Measurements from ENCODE around the gene POU2AF2.
"Not testable (repeated sequence)": the region's sequence is repeated elsewhere in the genome, so short reads cannot be mapped to it uniquely, and the experiment has no call there.

The POU2AF2 gene

GRCh38 chr11:111305162-111305802 lies 59.8 kb downstream of the POU2AF2 start:
- no peak for DNase-seq

GRCh38 chr11:111305876-111306275 lies 60.4 kb downstream of the POU2AF2 start:
- no peak for DNase-seq

GRCh38 chr11:111306321-111306720 lies 60.8 kb downstream of the POU2AF2 start:
- DNase-seq, result no peak

- DNase-seq, result peak; percentile 84 to 86
Observed at GRCh38 chr11:111307472-111308108, 62.1 kb downstream of the POU2AF2 start.

- peak; percentile 95 to 98 for DNase-seq
Observed at GRCh38 chr11:111308140-111308539, 62.6 kb downstream of the POU2AF2 start.

GRCh38 chr11:111309215-111309915 lies 63.8 kb downstream of the POU2AF2 start:
- no peak for DNase-seq

GRCh38 chr11:111310088-111310487 lies 64.6 kb downstream of the POU2AF2 start:
- peak; percentile 99 for DNase-seq

- peak; percentile 65 to 84 for DNase-seq
Observed at GRCh38 chr11:111310723-111311122, 65.2 kb downstream of the POU2AF2 start.

- no peak for DNase-seq
Observed at GRCh38 chr11:111312076-111312475, 66.6 kb downstream of the POU2AF2 start.

- no peak for DNase-seq
Observed at GRCh38 chr11:111319296-111319695, 73.8 kb downstream of the POU2AF2 start.

GRCh38 chr11:111320199-111320598 lies 74.7 kb downstream of the POU2AF2 start:
- not testable (repeated sequence) for DNase-seq

- no peak for DNase-seq
Observed at GRCh38 chr11:111320728-111321568, 75.4 kb downstream of the POU2AF2 start.

GRCh38 chr11:111322534-111322933 lies 77.0 kb downstream of the POU2AF2 start:
- DNase-seq, result no peak

GRCh38 chr11:111324277-111324720 lies 78.8 kb downstream of the POU2AF2 start:
- DNase-seq, result no peak

- DNase-seq, result no peak
Observed at GRCh38 chr11:111325259-111325658, 79.7 kb downstream of the POU2AF2 start.

GRCh38 chr11:111326824-111327223 lies 81.3 kb downstream of the POU2AF2 start:
- DNase-seq, result no peak

GRCh38 chr11:111327908-111328624 lies 82.5 kb downstream of the POU2AF2 start:
- DNase-seq, result peak; percentile 98 to 99

GRCh38 chr11:111329306-111330204 lies 84.0 kb downstream of the POU2AF2 start:
- peak; percentile 47 to 73 for DNase-seq

GRCh38 chr11:111330234-111330893 lies 84.8 kb downstream of the POU2AF2 start:
- no peak for DNase-seq

- no peak for DNase-seq
Observed at GRCh38 chr11:111331711-111332479, 86.4 kb downstream of the POU2AF2 start.
